Neural progenitor cell (in vitro differentiated cells): ENCODE results near the gene PTPRCAP. TPM values are rescaled to one million over a fixed set of nuclear protein-coding genes. Genes with fewer than 3 reads are reported as not detected.

Experiments used
- DNase-seq: peaks from one replicate; pipeline ENCODE4 v3.0.0-alpha.2; 2016; ENCODE audit warnings: low spot score
- H2AFZ ChIP-seq: fragments of 200-600 bp; sonication (generic); replicated peaks from 2 replicates; pipeline ENCODE4 v1.6.1; 2016; ENCODE audit warnings: antibody characterized with exemption
- H3F3A ChIP-seq: fragments of 200-600 bp; sonication (generic); 2 replicates; pipeline ENCODE4 v1.6.1; 2016; ENCODE audit warnings: antibody characterized with exemption, low read depth
- H3K27ac ChIP-seq: fragments of 200-600 bp; sonication (generic); 2 replicates; pipeline ENCODE4 v1.5.1; 2016; ENCODE audit warnings: mild to moderate bottlenecking
- H3K27me3 ChIP-seq: fragments of 200-600 bp; sonication (generic); 2 replicates; pipeline ENCODE4 v1.6.1; 2016; ENCODE audit warnings: mild to moderate bottlenecking, moderate library complexity
- H3K36me3 ChIP-seq: fragments of 200-600 bp; sonication (generic); 2 replicates; pipeline ENCODE4 v1.5.1; 2016
- H3K4me1 ChIP-seq: fragments of 200-600 bp; sonication (generic); 2 replicates; pipeline ENCODE4 v1.6.1; 2016; ENCODE audit warnings: mixed run types
- H3K4me2 ChIP-seq: fragments of 200-600 bp; sonication (generic); 2 replicates; pipeline ENCODE4 v1.6.1; 2016
- H3K4me3 ChIP-seq: fragments of 200-600 bp; sonication (generic); 2 replicates; pipeline ENCODE4 v1.5.1; 2016
- H3K79me2 ChIP-seq: fragments of 200-600 bp; sonication (generic); 2 replicates; pipeline ENCODE4 v1.6.1; 2016; ENCODE audit warnings: low read depth
- H3K9ac ChIP-seq: fragments of 200-600 bp; sonication (generic); 2 replicates; pipeline ENCODE4 v1.6.1; 2016
- H3K9me3 ChIP-seq: fragments of 200-600 bp; sonication (generic); 2 replicates; pipeline ENCODE4 v1.5.1; 2016; ENCODE audit warnings: low read depth
- H4K20me1 ChIP-seq: fragments of 200-600 bp; sonication (generic); 2 replicates; pipeline ENCODE4 v1.6.1; 2016; ENCODE audit warnings: low read depth
- H3K27ac Mint-ChIP-seq: 3 replicates; pipeline ENCODE4 v1.8.0; 2021; ENCODE audit warnings: mixed read lengths
- H3K27me3 Mint-ChIP-seq: 2 replicates; pipeline ENCODE4 v1.8.0; 2022; ENCODE audit warnings: low read depth, mild to moderate bottlenecking, inconsistent platforms, moderate library complexity, mixed read lengths; ENCODE audit not compliant: insufficient read depth
- H3K36me3 Mint-ChIP-seq: 3 replicates; pipeline ENCODE4 v1.8.0; 2021; ENCODE audit warnings: mixed read lengths
- H3K4me1 Mint-ChIP-seq: 3 replicates; pipeline ENCODE4 v1.8.0; 2021; ENCODE audit warnings: mixed read lengths
- H3K4me3 Mint-ChIP-seq: 3 replicates; pipeline ENCODE4 v1.8.0; 2021; ENCODE audit warnings: mild to moderate bottlenecking, moderate library complexity, mixed read lengths
- H3K9me3 Mint-ChIP-seq: 3 replicates; pipeline ENCODE4 v1.8.0; 2020; ENCODE audit warnings: mixed read lengths
- EZH2 ChIP-seq: fragments of 200-600 bp; sonication (generic); IDR thresholded peaks from 2 replicates; pipeline ENCODE4 v1.6.1; 2017; ENCODE audit warnings: antibody characterized with exemption, mild to moderate bottlenecking, moderate library complexity
- EZH2phosphoT487 ChIP-seq: fragments of 200-600 bp; sonication (generic); IDR thresholded peaks from 2 replicates; pipeline ENCODE4 v1.6.1; 2017; ENCODE audit warnings: antibody characterized with exemption
- total RNA-seq: library from RNA; depleted of rRNA; stranded (reverse); fragments of >200 nt; gene quantifications from 2 replicates; pipeline ENCODE4 v1.2.3, GENCODE V29; 2015; ENCODE audit warnings: low replicate concordance
- TF ChIP-seq, protein P1 (sequence below): fragments of 200-600 bp; sonication (generic); IDR thresholded peaks from 2 replicates; pipeline ENCODE4 v1.5.1; 2017; ENCODE audit warnings: antibody characterized with exemption, mild to moderate bottlenecking

Gene PTPRCAP
- total RNA-seq, 1 donor from 2014 or later = not detected

- TF ChIP-seq EZH2 (no peak), EZH2phosphoT487 (no peak)
- TF ChIP-seq, protein P1, sequence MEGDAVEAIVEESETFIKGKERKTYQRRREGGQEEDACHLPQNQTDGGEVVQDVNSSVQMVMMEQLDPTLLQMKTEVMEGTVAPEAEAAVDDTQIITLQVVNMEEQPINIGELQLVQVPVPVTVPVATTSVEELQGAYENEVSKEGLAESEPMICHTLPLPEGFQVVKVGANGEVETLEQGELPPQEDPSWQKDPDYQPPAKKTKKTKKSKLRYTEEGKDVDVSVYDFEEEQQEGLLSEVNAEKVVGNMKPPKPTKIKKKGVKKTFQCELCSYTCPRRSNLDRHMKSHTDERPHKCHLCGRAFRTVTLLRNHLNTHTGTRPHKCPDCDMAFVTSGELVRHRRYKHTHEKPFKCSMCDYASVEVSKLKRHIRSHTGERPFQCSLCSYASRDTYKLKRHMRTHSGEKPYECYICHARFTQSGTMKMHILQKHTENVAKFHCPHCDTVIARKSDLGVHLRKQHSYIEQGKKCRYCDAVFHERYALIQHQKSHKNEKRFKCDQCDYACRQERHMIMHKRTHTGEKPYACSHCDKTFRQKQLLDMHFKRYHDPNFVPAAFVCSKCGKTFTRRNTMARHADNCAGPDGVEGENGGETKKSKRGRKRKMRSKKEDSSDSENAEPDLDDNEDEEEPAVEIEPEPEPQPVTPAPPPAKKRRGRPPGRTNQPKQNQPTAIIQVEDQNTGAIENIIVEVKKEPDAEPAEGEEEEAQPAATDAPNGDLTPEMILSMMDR = no peak
- Histone ChIP-seq H3K4me3 (no peak overlapping the region), H3K4me2 (no peak overlapping the region), H3K79me2 (peaks cover 11% of the 10 kb centered on the region), H3K36me3 (no peaks in the 10 kb centered on the region), H4K20me1 (no peaks in the 10 kb centered on the region), H3K27me3 (peaks cover 11% of the 10 kb centered on the region), H3K9me3 (no peaks in the 10 kb centered on the region), H3K9ac (no peak overlapping the region), H3F3A (no peaks in the 10 kb centered on the region), H3K27ac (no peak overlapping the region), H3K4me1 (no peaks in the 10 kb centered on the region), H2AFZ (no peak overlapping the region)
- Mint-ChIP-seq H3K9me3 (no peaks in the 10 kb centered on the region), H3K27me3 (peaks cover 8% of the 10 kb centered on the region), H3K4me1 (peaks cover 41% of the 10 kb centered on the region), H3K4me3 (peak overlapping the region; percentile 92), H3K36me3 (peaks cover 17% of the 10 kb centered on the region), H3K27ac (peak overlapping the region; percentile 59)
- no peak for DNase-seq
Observed at GRCh38 chr11:67484847-67485311, 47.4 kb upstream of the PTPRCAP start.

DNA sequence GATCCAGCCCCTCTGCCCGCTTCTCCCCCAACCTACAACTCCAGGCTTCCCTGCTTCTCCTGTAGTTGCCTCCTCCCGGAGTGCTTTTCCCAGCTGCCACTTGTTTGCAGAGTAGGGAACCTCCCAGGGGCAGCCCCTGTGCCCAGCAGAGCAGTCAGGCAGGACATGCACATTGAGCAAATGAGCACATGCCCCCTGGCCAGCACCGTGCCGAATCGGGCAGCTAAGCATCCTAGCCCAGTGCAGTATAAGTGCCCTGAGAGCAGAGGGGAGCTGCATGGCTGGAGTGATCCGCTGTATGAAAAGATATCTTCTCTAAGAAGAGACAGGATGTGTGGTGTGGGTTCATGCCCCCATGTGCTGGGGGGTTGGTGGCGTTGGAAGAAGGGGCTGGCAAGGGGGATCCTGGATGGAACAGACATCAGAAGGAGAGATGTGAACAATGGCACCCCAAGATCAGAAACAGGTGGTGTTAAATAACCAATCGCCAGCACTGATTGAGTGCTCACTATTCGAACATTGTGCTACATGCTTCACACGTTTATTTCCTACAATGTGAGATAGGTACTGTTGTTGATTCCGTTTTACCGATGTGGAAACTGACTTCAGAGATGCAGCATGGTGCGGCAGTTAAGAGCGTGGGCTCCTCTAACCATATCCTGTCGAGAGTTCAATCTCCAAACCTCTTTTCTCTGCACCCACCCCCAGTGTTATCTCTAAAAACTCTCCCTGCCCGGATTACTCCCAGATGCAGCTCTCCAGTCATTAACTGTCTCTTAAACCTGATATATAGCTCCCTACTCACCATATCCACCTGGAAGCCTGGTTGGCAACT lies 46.6 kb upstream of the PTPRCAP start:
- Mint-ChIP-seq H3K27me3 (peaks cover 8% of the 10 kb centered on the region), H3K27ac (peak overlapping the region; percentile 59), H3K9me3 (no peaks in the 10 kb centered on the region), H3K4me3 (peak overlapping the region; percentile 92), H3K36me3 (peaks cover 12% of the 10 kb centered on the region), H3K4me1 (peaks cover 36% of the 10 kb centered on the region)
- no peak overlapping the region for H2AFZ ChIP-seq
- no peaks in the 10 kb centered on the region for H3K9me3 ChIP-seq
- no peaks in the 10 kb centered on the region for H3K36me3 ChIP-seq
- peaks cover 11% of the 10 kb centered on the region for H3K27me3 ChIP-seq
- peak overlapping the region; percentile 68 for H3K4me2 ChIP-seq
- H4K20me1 ChIP-seq = no peaks in the 10 kb centered on the region
- no peak for DNase-seq
- no peak overlapping the region for H3K9ac ChIP-seq
- TF ChIP-seq EZH2phosphoT487 (no peak), EZH2 (no peak)
- TF ChIP-seq, protein P1 = no peak
- H3F3A ChIP-seq = no peaks in the 10 kb centered on the region
- H3K4me1 ChIP-seq = no peaks in the 10 kb centered on the region
- peak overlapping the region; percentile 39 for H3K4me3 ChIP-seq
- H3K27ac ChIP-seq = no peak overlapping the region
- H3K79me2 ChIP-seq = peaks cover 11% of the 10 kb centered on the region

DNA sequence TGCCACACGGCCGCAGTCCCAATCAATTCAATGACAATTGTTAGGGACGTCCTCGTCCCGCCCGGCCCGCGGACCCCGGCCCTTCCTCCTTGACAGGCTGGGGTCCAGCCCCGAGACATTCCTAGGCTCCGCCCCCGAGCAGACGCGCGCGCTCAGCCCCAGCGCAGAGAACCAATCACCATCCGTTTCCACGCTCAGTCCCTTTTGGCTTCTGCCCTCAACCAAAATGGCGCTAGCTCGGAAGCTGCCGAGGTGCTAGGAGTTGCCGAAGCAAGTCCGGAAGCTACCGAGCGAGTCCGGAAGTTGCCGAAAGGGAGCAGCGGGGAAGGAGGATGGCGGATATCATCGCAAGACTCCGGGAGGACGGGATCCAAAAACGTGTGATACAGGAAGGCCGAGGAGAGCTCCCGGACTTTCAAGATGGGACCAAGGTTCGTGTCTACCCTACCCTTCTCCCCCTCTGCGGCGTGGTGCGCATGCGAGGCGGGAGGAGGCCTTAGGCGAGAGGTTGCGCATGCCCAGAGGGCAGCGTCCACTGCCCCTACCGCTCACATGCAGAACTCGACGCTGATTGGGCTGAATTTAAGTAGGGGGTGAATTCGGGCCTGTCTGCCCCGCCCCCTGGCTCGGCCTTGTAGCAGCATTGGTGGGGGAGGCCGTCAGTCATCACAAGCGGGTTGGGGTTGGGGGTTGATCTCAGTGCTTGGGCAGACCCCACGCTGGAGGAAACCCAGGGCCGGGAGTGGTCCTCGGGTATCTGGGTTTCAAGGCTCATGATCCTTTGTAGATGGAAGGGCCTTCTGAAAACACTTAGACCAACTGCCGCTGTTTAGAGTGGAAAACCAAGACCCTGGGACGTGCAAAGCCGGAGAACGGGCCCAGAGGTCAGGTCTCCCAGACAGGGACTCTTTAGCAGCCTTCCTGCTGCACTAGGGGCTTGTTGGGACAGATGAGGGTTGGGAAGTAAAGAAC lies 45.6 kb upstream of the PTPRCAP start, which contains the start of gene AIP:
Gene AIP, plus strand, starts transcription at position 200 of the 972 bp plus-strand sequence. Its CDS starts 133 bp downstream, at position 333.
- H4K20me1 ChIP-seq = no peaks in the 10 kb centered on the region
- TF ChIP-seq EZH2 (no peak), EZH2phosphoT487 (no peak)
- TF ChIP-seq, protein P1 = no peak
- peaks cover 12% of the 10 kb centered on the region for H3K36me3 Mint-ChIP-seq
- H3K9me3 ChIP-seq = no peaks in the 10 kb centered on the region
- peaks cover 36% of the 10 kb centered on the region for H3K4me1 Mint-ChIP-seq
- H3K4me3 Mint-ChIP-seq = peak within 1 kb of the TSS; percentile 92
- no peak within 1 kb of the TSS for H3K9ac ChIP-seq
- peak; percentile 99 for DNase-seq
- no peaks in the 10 kb centered on the region for H3K36me3 ChIP-seq
- peaks cover 11% of the 10 kb centered on the region for H3K79me2 ChIP-seq
- peaks cover 8% of the 10 kb centered on the region for H3K27me3 Mint-ChIP-seq
- H2AFZ ChIP-seq = peak within 1 kb of the TSS; percentile 84
- peak within 1 kb of the TSS; percentile 68 for H3K4me2 ChIP-seq
- H3K27ac Mint-ChIP-seq = peak within 1 kb of the TSS; percentile 100
- H3K27me3 ChIP-seq = peaks cover 11% of the 10 kb centered on the region
- H3K4me1 ChIP-seq = no peaks in the 10 kb centered on the region
- no peaks in the 10 kb centered on the region for H3F3A ChIP-seq
- peak within 1 kb of the TSS; percentile 39 for H3K4me3 ChIP-seq
- peaks cover under 1% of the 10 kb centered on the region for H3K9me3 Mint-ChIP-seq
- H3K27ac ChIP-seq = no peak within 1 kb of the TSS
